SU-DHL-6 (cell line): ENCODE data around the gene PRR14L.
"Not testable (repeated sequence)": the region's sequence is repeated elsewhere in the genome, so short reads cannot be mapped to it uniquely, and the experiment has no call there.

Experiments
- H2AFZ ChIP-seq: fragments of 200-600 bp; sonication (generic); 2 replicates; pipeline ENCODE4 v1.6.1; 2014; ENCODE audit warnings: low read depth, mild to moderate bottlenecking, moderate library complexity, mixed read lengths, antibody characterized with exemption, low read length; ENCODE audit not compliant: severe bottlenecking
- H3F3A ChIP-seq: fragments of 200-600 bp; shearing (Covaris generic); 2 replicates; pipeline ENCODE4 v1.6.0; 2016; ENCODE audit warnings: antibody characterized with exemption, mild to moderate bottlenecking; ENCODE audit not compliant: insufficient read depth
- H3K27ac ChIP-seq: fragments of 200-600 bp; sonication (generic); 2 replicates; pipeline ENCODE4 v1.5.1; 2016; ENCODE audit warnings: low read depth, mild to moderate bottlenecking, low read length, moderate library complexity, mixed read lengths
- H3K27me3 ChIP-seq: fragments of 200-600 bp; sonication (generic), shearing (Covaris generic); 2 replicates; pipeline ENCODE4 v1.6.0; 2014; ENCODE audit warnings: mild to moderate bottlenecking, low read length
- H3K36me3 ChIP-seq: fragments of 200-600 bp; sonication (generic); 2 replicates; pipeline ENCODE4 v1.6.1; 2014; ENCODE audit warnings: mild to moderate bottlenecking, low read length, mixed read lengths
- H3K4me2 ChIP-seq: fragments of 300-600, 200-600 bp; shearing (Covaris generic), sonication (generic); 2 replicates; pipeline ENCODE4 v1.6.0; 2014; ENCODE audit warnings: low read length, low read depth, mild to moderate bottlenecking; ENCODE audit not compliant: poor library complexity, severe bottlenecking
- H3K4me3 ChIP-seq: fragments of 200-600 bp; sonication (generic); 2 replicates; pipeline ENCODE4 v1.5.1; 2014; ENCODE audit warnings: antibody characterized with exemption, low read length, mild to moderate bottlenecking, mixed read lengths; ENCODE audit not compliant: insufficient read depth, poor library complexity, severe bottlenecking
- H3K79me2 ChIP-seq: fragments of 200-600 bp; sonication (generic); 2 replicates; pipeline ENCODE4 v1.6.1; 2014; ENCODE audit warnings: mild to moderate bottlenecking, low read length, moderate library complexity; ENCODE audit not compliant: insufficient read depth
- H3K9ac ChIP-seq: fragments of 200-600 bp; sonication (generic); 2 replicates; pipeline ENCODE4 v1.7.0; 2014; ENCODE audit warnings: mild to moderate bottlenecking, low read length
- H3K9me2 ChIP-seq: fragments of 200-600 bp; sonication (generic); replicated peaks from 2 replicates; pipeline ENCODE4 v1.6.1; 2014; ENCODE audit warnings: low read length; ENCODE audit not compliant: insufficient read depth
- H3K9me3 ChIP-seq: fragments of 200-600 bp; sonication (generic); 2 replicates; pipeline ENCODE4 v1.6.1; 2014; ENCODE audit warnings: low read length, mixed read lengths; ENCODE audit not compliant: insufficient read depth
- H4K20me1 ChIP-seq: fragments of 200-600 bp; sonication (generic); 2 replicates; pipeline ENCODE4 v1.6.1; 2014; ENCODE audit warnings: low read depth, mild to moderate bottlenecking, antibody characterized with exemption, low read length, moderate library complexity, mixed read lengths
- CTCF ChIP-seq: fragments of 200-600 bp; sonication (generic); IDR thresholded peaks from one replicate; pipeline ENCODE4 v1.5.1; 2017; ENCODE audit warnings: antibody characterized with exemption, mild to moderate bottlenecking, low read length, moderate library complexity; ENCODE audit not compliant: insufficient read depth, poor library complexity, severe bottlenecking
- EZH2phosphoT487 ChIP-seq: fragments of 200-600 bp; sonication (generic), shearing (Covaris generic); conservative IDR thresholded peaks from 2 replicates; pipeline ENCODE4 v1.6.1; 2018; ENCODE audit warnings: mild to moderate bottlenecking, antibody characterized with exemption, low read length, moderate library complexity, mixed read lengths

The PRR14L gene

DNA sequence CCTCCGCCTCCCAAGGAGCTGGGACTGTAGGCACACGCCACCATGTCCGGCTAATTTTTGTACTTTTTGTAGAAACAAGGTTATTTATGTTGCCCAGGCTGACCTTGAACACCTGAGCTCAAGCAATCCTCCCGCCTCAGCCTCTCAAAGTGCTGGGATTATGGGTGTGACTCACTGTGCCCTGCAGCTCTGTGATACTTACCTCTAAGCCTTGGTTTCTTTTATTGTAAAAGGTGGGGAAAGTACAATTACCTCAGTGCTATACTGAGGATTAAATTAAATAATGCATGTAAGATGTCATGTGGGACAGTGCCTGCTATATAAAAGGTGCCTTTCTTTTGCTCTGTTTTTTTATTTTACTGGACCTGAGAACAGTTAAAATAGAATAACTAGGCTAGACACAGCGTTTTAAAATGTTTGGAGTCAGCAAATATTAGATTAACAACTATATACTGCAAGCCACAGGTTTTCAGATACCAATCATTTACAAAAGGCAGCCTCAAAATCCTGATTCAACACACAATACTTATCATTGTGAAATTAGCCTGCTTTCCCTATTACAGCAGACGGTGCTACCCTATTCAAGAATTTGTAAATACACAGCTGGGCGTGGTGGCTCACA is 30.0 kb downstream of the PRR14L start:
- Histone ChIP-seq H3K9ac (no peak overlapping the region), H3K27me3 (no peaks in the 10 kb centered on the region), H3K79me2 (0 out of 2 replicates have a peak, but pooled peaks cover 12% of the 10 kb centered on the region), H4K20me1 (no peaks in the 10 kb centered on the region), H3K27ac (no peak overlapping the region), H2AFZ (no peak overlapping the region), H3K9me2 (no peaks in the 10 kb centered on the region), H3K4me3 (no peak overlapping the region), H3K9me3 (no peaks in the 10 kb centered on the region), H3K4me2 (no peak overlapping the region), H3F3A (no peaks in the 10 kb centered on the region), H3K36me3 (peaks cover 36% of the 10 kb centered on the region)
- TF ChIP-seq CTCF: no peak
- no peak for TF ChIP-seq EZH2phosphoT487

GRCh38 chr22:31715147-31715778 is 34.7 kb downstream of the PRR14L start:
- H3K9me2 ChIP-seq: no peaks in the 10 kb centered on the region
- H3K27me3 ChIP-seq: no peaks in the 10 kb centered on the region
- no peaks in the 10 kb centered on the region for H3F3A ChIP-seq
- H4K20me1 ChIP-seq: no peaks in the 10 kb centered on the region
- no peaks in the 10 kb centered on the region for H3K9me3 ChIP-seq
- TF ChIP-seq EZH2phosphoT487 (no peak), CTCF (no peak)
- H3K27ac ChIP-seq: no peak overlapping the region
- no peak overlapping the region for H3K9ac ChIP-seq
- H2AFZ ChIP-seq: no peak overlapping the region
- H3K36me3 ChIP-seq: peaks cover 34% of the 10 kb centered on the region
- no peak overlapping the region for H3K4me2 ChIP-seq
- H3K79me2 ChIP-seq: 0 out of 2 replicates have a peak, but pooled peaks cover 6% of the 10 kb centered on the region
- no peak overlapping the region for H3K4me3 ChIP-seq

GRCh38 chr22:31711226-31711625 is 38.7 kb downstream of the PRR14L start:
- peaks cover 19% of the 10 kb centered on the region; the same call in 1 of the 2 replicates for H3K36me3 ChIP-seq
- H3K4me3 ChIP-seq, H3K79me2 ChIP-seq, H3K27ac ChIP-seq, H3K4me2 ChIP-seq, H3K9ac ChIP-seq, H3K27me3 ChIP-seq, H3F3A ChIP-seq, H3K9me2 ChIP-seq, H2AFZ ChIP-seq, H3K9me3 ChIP-seq, H4K20me1 ChIP-seq: not testable (repeated sequence)

GRCh38 chr22:31707519-31707918 is 42.4 kb downstream of the PRR14L start:
- H3K79me2 ChIP-seq: peaks cover 6% of the 10 kb centered on the region; the same call in 1 of the 2 replicates
- H3F3A ChIP-seq: no peaks in the 10 kb centered on the region
- H3K9ac ChIP-seq: no peak overlapping the region
- H3K27ac ChIP-seq: no peak overlapping the region
- no peaks in the 10 kb centered on the region for H3K9me3 ChIP-seq
- no peak overlapping the region for H3K4me3 ChIP-seq
- H3K4me2 ChIP-seq: no peak overlapping the region
- no peaks in the 10 kb centered on the region for H3K27me3 ChIP-seq
- peaks cover 12% of the 10 kb centered on the region; the same call in 1 of the 2 replicates for H3K36me3 ChIP-seq
- no peak for TF ChIP-seq CTCF
- no peak for TF ChIP-seq EZH2phosphoT487
- no peaks in the 10 kb centered on the region for H4K20me1 ChIP-seq
- H3K9me2 ChIP-seq: no peaks in the 10 kb centered on the region
- no peak overlapping the region for H2AFZ ChIP-seq
